ENCODE measurements around the gene STK32B.
"Not testable (repeated sequence)": the region's sequence is repeated elsewhere in the genome, so short reads cannot be mapped to it uniquely, and the experiment has no call there.

Gene STK32B

DNA sequence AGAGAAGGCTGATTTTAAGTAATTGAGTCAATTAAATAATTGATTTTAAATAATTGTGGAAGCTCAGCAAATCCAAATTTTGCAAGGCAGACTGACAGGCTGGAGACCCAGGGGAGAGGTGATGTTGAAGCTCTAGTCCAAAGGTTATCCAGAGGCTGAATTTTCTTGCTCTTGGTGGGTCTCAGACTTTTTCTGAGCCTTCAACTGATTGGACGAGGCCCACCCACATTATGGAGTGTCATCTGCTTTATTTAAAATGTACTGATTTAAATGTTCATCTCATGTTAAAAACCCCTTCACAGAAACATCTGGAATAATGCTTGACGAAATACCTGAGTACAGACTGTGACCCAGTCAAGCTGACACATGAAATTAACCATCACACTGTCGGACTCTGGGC, 20.4 kb upstream of the STK32B start:
- no peak for DNase-seq (ENCODE audit: low spot score)

- DNase-seq (ENCODE audit: low spot score): no peak
Measured at GRCh38 chr4:5032813-5033212, 18.5 kb upstream of the STK32B start.

DNA sequence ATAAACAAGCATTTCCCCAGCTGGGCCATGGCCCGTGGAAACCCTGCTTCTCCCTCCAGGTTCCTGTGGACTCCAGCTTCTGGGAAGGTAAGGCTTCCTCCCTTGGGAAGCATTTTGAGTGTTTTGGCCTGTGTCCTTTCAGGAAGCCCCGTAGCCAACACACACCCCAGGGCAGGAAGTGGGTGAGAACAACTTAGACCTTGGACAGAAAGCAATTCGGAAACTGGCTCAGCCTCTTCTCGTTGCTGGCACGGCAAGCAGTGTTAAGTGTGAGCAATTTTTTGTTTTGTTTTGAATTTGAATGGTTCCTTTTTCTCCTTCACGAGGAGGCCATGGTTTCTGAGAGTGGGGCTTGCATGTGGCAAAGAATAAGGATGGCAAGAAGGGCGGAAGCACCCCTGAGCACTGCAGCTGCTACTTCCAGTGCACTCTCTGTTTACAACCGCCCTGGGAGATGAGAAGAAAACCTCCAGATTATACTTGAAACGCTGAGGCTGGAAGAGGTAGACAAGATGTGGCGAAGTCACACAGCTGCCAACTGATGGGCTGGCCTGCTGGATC, 17.9 kb upstream of the STK32B start:
- no peak for DNase-seq (ENCODE audit: low spot score)

- no peak for DNase-seq (ENCODE audit: low spot score)
Measured at GRCh38 chr4:5034206-5034605, 17.1 kb upstream of the STK32B start.

DNA sequence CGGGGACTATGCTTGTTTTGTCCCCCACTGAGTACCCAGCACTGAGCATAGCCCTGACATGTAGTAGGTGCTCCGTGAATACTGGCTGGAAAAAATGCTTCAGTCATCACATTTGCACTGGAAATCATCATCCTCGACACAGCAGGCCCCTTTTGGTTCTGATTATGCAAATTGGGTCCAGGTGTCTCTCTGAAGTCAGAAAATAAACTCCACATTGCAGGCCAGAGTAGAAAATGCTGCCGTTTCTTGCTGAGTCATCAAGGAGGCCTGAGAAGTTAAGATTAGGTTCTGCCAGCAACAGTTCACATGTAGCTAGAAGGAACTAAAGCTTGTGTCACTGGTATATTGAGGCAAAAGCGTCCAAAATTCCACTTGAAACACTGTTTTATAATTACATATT, 15.0 kb upstream of the STK32B start:
- no peak for DNase-seq (ENCODE audit: low spot score)

DNA sequence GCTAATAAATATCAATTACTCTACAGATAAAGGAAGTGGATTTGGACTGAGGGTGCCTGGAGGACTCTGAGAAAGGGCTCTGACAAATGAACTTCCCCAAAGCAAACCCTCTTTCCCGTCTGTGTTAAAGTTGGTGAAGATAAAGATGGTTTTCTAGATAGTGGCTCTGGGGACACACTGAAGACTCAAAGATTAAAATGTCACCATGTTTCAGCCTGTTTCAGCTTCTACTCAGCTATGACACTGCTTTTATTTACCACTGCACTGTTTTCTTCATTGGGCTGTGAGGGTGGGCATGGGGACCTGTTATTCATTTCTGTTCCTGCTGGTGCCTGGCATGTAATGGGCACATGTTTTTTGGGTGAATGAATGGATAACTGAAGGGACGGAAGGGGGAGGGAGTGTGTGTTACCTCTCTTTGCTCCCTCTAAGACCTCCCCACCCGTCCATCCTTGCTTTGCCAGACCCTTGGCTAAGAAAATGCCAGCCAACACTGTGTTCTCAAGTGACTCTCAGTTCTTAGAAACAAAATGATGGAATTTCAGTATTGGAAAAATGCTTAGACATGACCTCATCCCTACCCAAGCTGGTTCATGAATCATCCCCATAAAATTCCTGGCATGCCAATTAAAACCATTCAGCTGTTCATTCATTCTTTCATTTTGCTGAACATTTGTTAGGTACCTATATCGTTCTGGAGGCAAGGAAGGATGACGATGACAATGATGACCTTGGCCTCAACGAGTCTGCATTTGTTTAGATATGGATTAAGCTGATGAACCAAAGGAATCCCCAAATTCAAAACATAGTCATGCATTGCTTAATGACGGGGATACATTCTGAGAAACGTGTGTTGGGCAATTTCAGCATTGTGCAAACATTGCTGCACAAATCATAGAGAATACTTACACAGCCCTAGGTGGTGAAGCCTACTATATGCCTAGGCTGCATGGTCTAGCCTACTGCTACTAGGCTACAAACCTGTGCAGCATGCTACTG, 13.4 kb upstream of the STK32B start:
- no peak for DNase-seq (ENCODE audit: low spot score)

DNA sequence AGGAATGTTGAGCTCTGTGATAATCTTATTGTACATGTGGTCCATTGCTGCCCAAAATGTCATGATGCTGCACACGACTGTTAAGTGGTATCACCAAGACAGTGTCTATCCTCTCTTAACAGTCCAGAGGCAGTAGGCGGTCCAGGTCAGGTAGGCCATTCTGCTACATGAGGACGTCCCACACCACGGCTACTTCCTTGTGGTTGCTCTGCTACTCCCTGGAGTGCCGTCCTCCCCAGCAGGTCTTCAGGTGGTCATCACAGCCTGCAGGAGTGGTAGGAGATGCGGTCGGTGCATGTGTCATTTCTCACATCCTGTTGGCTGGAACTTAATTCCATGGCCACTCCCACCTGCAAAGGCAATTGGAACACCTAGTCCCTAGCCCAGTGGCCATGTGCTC, 11.5 kb upstream of the STK32B start:
- no peak for DNase-seq (ENCODE audit: low spot score)

DNA sequence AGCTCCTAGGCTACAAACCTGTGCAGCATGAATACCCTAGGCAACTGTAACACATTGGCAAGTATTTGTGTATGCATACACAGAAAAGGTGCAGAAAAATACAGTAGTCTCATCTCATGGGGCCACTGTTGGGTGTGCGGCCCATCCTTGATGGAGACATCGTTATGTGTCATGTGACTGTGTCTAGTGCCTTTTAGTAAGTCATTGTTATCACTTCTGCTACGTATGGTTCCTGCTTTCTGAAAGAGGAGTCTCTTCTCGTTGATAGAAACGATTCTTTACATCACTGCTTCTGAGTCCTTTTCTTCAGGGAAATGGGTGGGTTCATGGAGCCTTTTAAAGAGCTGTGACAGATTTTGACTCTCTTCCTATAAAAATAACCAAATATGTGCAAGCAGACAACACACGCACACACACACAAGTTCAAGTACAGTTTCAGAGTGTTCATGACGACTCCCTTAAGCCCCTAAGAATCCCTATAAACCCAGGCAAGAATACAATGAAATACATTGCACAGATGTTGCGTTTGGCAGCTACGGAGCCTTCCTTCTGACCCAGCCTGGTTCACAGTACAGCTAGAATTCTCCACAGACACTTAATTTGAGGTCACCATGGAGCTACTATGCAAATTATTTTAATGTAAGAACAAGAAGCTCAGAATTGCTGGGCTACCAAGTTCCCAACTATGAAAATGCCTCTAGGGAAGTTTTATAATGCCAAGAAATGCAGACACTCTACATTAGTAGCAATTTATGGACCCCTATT, 10.2 kb upstream of the STK32B start:
- DNase-seq (ENCODE audit: low spot score): no peak

DNA sequence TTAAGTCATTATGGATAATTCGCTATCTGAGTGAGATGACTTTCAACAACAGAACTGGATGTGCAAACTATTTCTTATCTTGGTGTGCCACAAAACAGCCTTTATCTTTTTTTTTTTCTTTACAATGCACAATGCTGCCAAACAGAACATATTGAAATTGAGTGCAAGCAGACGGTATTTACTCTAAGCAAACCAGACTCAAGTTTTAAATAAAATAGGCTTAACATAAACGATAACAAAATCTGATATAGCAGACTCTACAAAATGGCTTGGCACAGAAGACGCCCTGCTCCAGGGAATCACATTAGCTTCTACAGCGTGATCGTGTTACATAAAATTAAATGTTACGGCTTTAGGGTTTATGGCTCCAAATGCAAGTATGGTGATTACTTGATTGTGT, 9.6 kb upstream of the STK32B start:
- no peak for DNase-seq (ENCODE audit: low spot score)

- DNase-seq (ENCODE audit: low spot score): peak; percentile 52
Measured at GRCh38 chr4:5043579-5043978, 7.7 kb upstream of the STK32B start.

DNA sequence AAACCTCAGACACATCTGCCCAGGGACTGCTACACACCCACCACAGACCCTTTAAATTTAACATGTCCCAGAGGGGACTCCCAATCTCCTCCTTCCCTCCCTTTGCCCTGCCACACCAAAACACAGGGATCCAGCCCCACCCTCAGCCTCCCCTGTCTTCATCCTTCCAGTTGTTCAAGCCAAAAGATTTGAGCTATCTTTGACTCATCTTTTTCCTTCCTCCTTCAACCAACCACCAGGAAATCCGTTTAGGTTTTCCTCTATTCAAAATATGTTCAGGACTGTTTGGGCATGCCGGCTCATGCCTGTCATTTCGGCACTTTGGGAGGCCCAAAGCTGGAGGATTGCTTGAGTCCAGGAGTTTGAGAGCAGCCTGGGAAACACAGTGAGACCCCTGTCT, 6.9 kb upstream of the STK32B start:
- DNase-seq (ENCODE audit: low spot score): no peak

- DNase-seq (ENCODE audit: low spot score): no peak
Measured at GRCh38 chr4:5045097-5045496, 6.2 kb upstream of the STK32B start.

- DNase-seq (ENCODE audit: low spot score): no peak
Measured at GRCh38 chr4:5048721-5049120, 2.6 kb upstream of the STK32B start.

GRCh38 chr4:5050520-5051277, 581 bp upstream of the STK32B start:
- peak; percentile 89 for DNase-seq (ENCODE audit: low spot score)

DNA sequence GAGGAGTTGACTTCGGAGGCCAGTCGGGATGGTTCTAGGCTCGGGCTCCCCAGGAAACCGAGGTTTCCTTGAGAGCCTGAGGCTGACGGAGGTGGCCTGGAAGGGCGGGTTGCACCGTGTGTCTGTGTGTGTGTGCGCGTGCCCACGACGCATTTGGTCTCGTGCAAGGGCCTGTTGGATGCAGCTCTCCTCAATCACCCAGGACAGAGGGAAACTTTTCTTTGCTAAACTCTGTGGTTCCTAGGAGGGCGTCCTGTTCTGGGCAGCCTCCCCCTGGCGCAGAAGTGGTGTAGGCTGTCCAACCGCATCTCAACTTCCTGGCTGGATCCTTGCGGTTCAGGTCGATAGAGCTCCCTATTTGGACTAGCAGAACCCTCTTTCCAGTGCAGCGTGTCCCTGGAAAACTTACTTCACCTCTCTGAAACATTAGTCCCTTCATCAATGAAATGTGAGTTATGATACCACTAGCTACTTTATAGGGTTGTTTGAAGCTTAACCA, 973 bp downstream of the STK32B start:
- no peak for DNase-seq (ENCODE audit: low spot score)

DNA sequence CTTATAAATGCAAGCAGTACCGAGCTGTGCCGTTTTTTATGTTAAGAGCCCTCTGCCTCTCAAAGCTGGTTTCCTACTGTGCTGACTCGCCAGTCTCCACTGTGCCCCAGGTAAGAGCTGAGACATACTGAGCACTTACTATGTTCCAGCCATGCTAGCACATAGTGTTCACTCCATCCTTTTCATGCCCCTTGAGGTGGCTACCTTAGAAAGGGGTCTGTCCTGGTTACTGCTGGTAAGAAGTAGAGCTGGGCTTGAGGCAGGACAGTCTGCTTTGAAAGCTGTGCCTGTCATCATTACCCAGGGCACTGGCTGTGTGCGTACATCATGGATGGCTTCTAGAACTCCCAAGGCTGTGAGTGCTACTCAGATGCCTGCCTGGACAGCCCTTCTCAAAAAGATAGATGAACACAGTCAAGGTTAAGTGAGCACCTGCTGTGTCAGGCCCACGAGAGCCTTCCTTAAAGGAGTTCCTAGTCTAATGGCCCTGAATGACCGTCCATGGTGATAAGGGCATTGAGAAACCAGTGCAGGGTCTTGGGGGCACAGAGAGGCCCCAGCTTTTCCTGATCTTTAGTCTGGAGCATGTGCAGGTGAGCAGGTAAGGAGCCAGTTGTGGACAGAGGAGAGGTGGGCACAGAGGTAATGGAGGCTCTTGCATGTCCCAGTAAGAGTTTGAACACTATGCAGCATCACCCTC, 1.6 kb downstream of the STK32B start:
- no peak for DNase-seq (ENCODE audit: low spot score)

- no peak for DNase-seq (ENCODE audit: low spot score)
Measured at GRCh38 chr4:5054532-5054931, 3.3 kb downstream of the STK32B start.

DNA sequence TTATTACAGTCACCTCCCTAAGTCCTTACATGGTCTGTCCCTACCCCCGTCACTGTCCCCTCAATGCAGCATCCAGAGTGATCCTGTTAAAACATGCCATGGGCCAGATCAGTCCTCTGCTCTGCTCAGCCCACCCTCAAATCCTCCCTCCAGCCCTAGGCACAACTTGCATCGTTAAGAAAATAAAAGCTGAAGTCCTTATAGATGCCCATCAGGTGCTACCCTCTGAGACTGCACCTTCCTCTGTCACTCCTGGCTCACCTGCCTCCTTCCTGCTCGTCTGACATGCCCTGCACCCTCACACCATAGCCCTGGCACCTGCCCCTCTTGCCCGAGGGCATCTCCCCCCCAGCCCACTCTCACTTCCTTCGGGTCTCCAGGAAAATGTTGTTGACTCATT, 4.1 kb downstream of the STK32B start:
- DNase-seq (ENCODE audit: low spot score): no peak

- no peak for DNase-seq (ENCODE audit: low spot score)
Measured at GRCh38 chr4:5066101-5066500, 14.8 kb downstream of the STK32B start.

GRCh38 chr4:5066968-5067367, 15.7 kb downstream of the STK32B start:
- DNase-seq (ENCODE audit: low spot score): not testable (repeated sequence)

- no peak for DNase-seq (ENCODE audit: low spot score)
Measured at GRCh38 chr4:5067908-5068307, 16.6 kb downstream of the STK32B start.

Measured in iPS-NIHi11 (cell line).